Activated CD4-positive, alpha-beta T cell treated with anti-CD3 and anti-CD28 coated beads for 4 hours (primary cell): Measurements from ENCODE around the gene HS3ST6.
"Not testable (repeated sequence)": the region's sequence is repeated elsewhere in the genome, so short reads cannot be mapped to it uniquely, and the experiment has no call there.

ENCODE experiments used
- DNase-seq, 2 donors: peaks; one replicate each; pipeline ENCODE4 v3.0.0-alpha.2; 2020

The HS3ST6 gene

DNA sequence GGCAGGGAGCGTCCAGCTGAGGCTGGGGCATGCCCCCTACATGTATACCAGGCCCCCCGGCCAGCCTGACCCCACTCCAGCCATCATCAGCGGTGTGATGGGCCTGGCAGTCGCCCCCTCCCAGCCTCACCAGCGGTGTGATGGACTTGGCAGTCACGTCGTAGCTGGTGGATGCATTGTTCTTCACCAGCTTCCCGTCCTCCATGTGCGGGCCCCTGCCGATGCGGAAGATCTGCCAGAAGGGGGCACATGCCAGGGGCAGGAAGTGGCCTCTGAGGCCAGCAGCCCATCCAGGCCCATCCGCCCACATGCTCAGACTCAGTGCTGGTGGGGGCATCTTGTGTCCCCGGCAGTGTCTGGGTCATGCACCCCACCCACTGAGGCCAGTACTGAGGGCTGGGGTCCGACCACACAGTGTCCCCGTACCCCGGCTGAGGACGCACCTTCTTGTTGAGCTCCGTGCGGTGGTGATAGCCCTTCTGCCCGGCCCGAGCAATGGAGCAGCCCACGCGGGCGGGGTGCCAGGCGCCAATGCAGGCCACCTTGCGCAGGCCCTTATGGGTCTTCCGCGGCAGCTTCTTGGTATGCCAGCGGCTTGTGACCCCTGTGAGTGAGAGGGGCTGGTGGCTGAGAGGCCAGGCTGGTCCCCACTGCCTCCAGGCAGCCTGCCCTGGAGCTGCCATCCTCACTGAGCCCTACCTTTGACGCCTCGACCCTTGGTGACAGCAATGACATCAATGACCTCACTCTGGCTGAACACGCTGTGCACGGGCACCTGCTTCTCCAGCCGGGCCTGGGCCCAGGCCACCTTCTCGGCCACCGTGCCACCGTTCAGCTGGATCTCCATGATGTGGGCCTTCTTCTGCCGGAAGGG, 28.5 kb upstream of the HS3ST6 start:
- no peak for DNase-seq

DNA sequence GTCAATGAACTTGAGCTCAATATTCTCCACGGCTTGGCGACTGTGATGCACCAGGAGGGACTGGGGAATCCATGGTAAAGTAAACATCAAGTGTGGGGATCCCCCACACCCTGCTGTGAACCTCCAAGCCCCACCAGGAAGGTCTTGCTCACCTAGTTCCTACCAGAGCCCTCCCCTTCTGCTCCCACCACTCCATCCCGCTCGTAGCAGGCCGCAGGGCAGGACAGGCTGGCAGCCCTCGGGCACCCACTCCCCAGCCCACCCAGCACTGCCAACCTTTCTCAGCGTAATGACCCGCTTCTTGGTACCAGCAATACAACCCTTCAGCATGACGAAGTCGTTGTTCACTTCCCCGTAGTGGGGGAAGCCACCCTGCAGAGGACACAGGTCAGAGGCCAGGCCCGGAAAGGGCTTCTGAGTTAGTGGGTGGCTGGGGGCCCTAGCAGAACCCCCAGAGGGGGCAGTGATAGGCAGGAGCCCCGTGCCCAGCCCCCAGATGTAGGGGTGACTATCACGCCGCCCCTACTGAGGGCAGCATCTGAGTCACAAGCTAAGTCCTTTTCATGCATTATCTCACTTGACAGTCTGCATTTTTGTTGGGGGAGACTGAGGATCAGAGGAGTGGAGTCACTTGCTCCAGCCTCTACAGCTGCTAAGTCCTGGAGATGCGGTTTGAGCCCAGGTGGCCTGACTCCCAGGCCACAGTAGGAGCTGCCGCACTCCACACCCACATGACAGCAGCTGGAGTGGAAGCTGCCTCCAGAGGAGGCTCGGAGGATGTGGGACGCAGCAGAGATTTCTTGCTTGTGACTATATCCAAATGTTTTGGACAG, 27.6 kb upstream of the HS3ST6 start:
- DNase-seq = no peak

DNA sequence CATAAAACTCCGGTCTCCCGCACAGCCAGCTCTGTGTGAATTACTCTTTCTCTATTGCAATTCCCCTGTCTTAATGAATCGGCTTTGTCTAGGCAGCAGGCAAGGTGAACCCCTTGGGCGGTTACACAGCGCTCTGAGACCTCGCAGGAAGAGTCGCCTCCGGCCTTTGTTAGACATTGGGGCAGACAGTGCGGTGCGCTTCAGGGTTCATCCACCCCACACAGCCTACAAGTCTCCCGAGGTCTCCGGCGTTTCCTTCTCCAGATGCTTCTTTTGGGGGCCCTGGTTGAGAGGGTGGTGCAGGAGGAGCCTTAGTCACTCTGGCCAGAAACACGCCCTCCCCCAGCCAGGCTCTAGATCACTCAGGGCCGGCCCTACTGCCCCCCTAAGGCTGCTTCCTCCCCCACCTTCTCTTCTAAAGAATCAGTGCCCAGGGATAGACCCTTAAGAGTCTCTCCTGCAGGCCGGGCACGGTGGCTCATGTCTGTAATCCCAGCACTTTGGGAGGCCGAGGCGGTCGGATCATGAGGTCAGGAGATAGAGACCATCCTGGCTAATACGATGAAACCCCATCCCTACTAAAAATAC, 26.5 kb upstream of the HS3ST6 start:
- no peak for DNase-seq

GRCh38 chr16:1942810-1943726, 24.9 kb upstream of the HS3ST6 start, which contains the start of gene MSRB1:
Gene MSRB1 (minus strand): TSS chr16:1943199. CDS start chr16:1943156, 43 bp downstream.
- peak; percentile 99 to 100 for DNase-seq

- no peak for DNase-seq
Observed at GRCh38 chr16:1942047-1942809, 24.0 kb upstream of the HS3ST6 start.

DNA sequence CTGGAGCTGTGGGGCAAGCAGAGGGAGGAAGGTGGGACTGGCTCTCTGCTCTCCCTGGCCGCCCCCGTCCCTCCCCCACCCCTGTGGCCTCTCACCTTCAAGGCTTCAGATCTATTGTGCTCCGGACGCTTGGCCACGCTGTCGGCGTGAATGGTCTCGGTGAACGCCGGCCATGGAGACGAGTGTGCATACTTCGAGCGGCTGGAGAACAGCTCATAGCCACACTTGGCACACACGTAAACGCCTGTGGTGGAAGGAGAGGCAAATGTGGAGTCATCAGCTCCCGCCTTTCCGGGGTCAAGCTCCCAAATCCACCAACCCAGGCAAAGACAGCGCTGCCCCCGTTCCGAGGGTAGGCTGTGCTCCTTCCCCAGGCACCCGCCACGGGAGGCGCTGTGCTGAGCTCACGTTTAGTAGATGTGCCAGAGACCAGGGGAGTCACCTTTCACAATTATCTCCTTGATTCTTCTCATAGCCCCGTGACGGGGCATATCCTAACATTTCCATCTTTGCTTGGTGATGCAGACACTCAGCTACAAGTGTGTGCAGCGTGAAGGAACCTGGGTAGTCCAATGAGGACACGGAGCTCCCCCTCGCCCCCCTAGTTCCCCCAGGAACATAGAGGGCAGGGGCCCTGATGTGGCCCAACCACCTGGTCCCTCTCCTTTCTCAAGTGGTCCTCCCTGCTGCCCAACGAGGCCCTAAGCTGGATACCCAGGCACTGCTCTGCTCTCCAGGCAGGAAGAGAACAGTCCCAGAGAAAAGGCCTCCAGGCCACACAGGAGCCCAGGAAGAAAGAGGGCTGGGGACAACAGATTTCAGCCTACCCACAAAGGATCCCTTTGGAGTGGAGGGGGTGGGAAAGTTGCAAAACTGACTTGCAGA, 23.2 kb upstream of the HS3ST6 start:
- no peak for DNase-seq

- DNase-seq = no peak
Observed at GRCh38 chr16:1940273-1941161, 22.3 kb upstream of the HS3ST6 start.

GRCh38 chr16:1939833-1940232, 21.6 kb upstream of the HS3ST6 start:
- not testable (repeated sequence) for DNase-seq

DNA sequence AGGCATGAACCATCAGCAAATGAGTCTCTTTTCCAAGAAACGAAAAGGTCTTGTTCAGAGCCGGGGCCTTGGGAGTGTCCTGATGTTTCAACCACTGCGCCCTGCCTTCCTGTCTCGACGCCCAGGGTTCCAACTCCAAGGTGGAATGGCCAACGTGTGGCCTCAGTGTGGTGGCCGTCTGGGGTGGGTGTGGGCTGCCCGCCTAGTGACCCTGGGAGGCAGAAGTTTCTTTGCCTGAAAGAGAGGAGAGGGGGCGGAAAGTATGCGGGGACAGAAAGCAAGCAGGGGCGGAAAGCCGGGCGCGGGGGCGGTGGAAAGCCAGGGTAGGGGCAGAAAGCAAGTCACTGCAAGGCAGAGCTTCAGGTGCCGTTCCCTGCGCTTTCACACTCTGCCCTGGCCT, 20.7 kb upstream of the HS3ST6 start:
- no peak for DNase-seq

GRCh38 chr16:1938316-1938715, 20.1 kb upstream of the HS3ST6 start:
- no peak for DNase-seq

GRCh38 chr16:1936945-1937479, 18.8 kb upstream of the HS3ST6 start:
- DNase-seq = no peak

- DNase-seq = no peak
Observed at GRCh38 chr16:1933097-1933661, 15.0 kb upstream of the HS3ST6 start.

- no peak for DNase-seq
Observed at GRCh38 chr16:1932050-1933028, 14.1 kb upstream of the HS3ST6 start.

DNA sequence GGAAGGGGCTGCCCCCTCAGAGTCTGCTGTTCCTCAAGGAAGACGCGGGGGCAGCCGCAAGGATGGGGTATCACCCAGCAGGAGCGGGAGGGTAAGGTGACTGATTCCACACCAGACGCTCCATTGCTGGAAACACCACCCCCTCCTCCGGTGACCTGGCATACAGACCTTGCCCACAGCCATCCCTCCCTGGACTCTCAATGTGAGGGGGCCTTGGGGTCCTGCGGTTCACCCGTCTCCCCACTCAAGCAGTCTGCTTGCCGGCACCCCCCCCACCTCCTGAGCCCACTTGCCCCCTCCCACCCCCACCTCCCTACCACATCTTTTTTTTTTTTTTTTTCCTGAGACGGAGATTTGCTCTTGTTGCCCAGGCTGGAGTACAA, 12.1 kb upstream of the HS3ST6 start:
- no peak for DNase-seq

- peak; percentile 90 to 92 for DNase-seq
Observed at GRCh38 chr16:1929578-1930337, 11.5 kb upstream of the HS3ST6 start.

DNA sequence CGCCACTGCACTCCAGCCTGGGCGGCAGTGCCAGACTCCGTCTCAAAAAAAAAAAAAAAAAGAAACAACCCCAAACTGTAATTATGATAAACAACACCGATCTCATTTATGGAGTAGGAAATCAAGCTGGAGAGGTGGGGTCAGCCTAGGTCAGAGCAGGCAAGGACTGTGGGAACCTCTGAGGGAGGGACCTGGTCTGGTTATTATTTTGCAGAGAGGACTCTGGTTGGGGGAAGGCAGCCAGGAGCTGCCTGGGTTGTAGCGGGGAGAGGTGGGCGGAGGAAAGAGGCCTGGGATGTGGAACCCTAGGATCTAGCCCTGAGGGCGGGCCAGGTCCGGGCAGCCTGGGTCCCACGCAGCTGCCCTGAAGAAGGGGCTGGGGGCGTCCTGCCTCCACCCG, 10.9 kb upstream of the HS3ST6 start:
- no peak for DNase-seq

- no peak for DNase-seq
Observed at GRCh38 chr16:1926271-1926670, 8.1 kb upstream of the HS3ST6 start.
